H1 (cell line): ENCODE data around the gene STK32C. TPM values are rescaled to one million over a fixed set of nuclear protein-coding genes. Genes with fewer than 3 reads are reported as not detected.

Experiments used
- CTCF ChIA-PET: fragments of 300-600 bp; sonication (Branson Sonifier 250); formaldehyde crosslinking; loops from one replicate; lab custom pipeline; 2021; ENCODE audit not compliant: partially characterized antibody; lab: Charles Lee
- POLR2A ChIA-PET: fragments of 300-600 bp; sonication (Branson Sonifier 250); formaldehyde crosslinking; loops from one replicate; lab custom pipeline; 2021; ENCODE audit warnings: inconsistent platforms; ENCODE audit not compliant: partially characterized antibody; lab: Charles Lee
- DNase-seq, 2 experiments: peaks; one replicate each; pipeline versions ENCODE4 v3.0.0 to v3.0.0-alpha.2; 2010 to 2022; ENCODE audit warnings: low spot score in 2 of 2, low read depth in 1 of 2, mixed read lengths in 1 of 2
- FAIRE-seq: peaks from 2 replicates; lab custom pipeline; 2011; peaks lifted over from hg19 to GRCh38; lab: Jason Lieb, UNC
- H2AFZ ChIP-seq: 2 replicates; pipeline ENCODE4 v1.8.1; 2012; ENCODE audit warnings: low read length, inconsistent platforms
- H2AK5ac ChIP-seq: 2 replicates; pipeline ENCODE4 v1.6.1; 2013; ENCODE audit warnings: low read depth, low read length
- H2BK120ac ChIP-seq: replicated peaks from 2 replicates; pipeline ENCODE3; 2013; ENCODE audit warnings: low read depth, low read length, inconsistent platforms
- H2BK12ac ChIP-seq: 2 replicates; pipeline ENCODE4 v1.6.1; 2013; ENCODE audit warnings: low read depth, low read length
- H2BK15ac ChIP-seq: 2 replicates; pipeline ENCODE4 v1.6.1; 2013; ENCODE audit warnings: low read length
- H2BK20ac ChIP-seq: 2 replicates; pipeline ENCODE4 v1.6.1; 2013; ENCODE audit warnings: low read length
- H2BK5ac ChIP-seq: 2 replicates; pipeline ENCODE4 v1.6.1; 2013; ENCODE audit warnings: low read depth, low read length
- H3K14ac ChIP-seq: 2 replicates; pipeline ENCODE4 v1.6.1; 2013; ENCODE audit warnings: inconsistent platforms; ENCODE audit not compliant: insufficient read length
- H3K18ac ChIP-seq: 2 replicates; pipeline ENCODE4 v1.6.1; 2013; ENCODE audit warnings: low read length; ENCODE audit errors: extremely low read depth
- H3K23ac ChIP-seq: 2 replicates; pipeline ENCODE4 v1.6.1; 2013; ENCODE audit warnings: inconsistent platforms; ENCODE audit not compliant: insufficient read length
- H3K23me2 ChIP-seq: 2 replicates; pipeline ENCODE4 v1.6.1; 2013; ENCODE audit warnings: low read depth, low read length
- H3K27ac ChIP-seq: 2 replicates; pipeline ENCODE4 v1.6.1; 2011; ENCODE audit warnings: low read depth, low read length, inconsistent platforms
- H3K27me3 ChIP-seq, 4 experiments: replicated peaks in 1 of 4; 1 replicate in 1 of 4; 2 replicates in 3 of 4; pipeline versions ENCODE4 v1.6.1 to v1.8.1; 2011 to 2013; ENCODE audit warnings: low read length in 3 of 4, mild to moderate bottlenecking in 3 of 4, inconsistent platforms in 2 of 4, mixed read lengths in 2 of 4, moderate library complexity in 1 of 4; ENCODE audit not compliant: control insufficient read depth in 3 of 4, insufficient read depth in 3 of 4; ENCODE audit errors: extremely low read depth in 1 of 4
- H3K36me3 ChIP-seq, 4 experiments: 2 replicates each; pipeline versions ENCODE4 v1.6.1 to v1.8.1; 2011 to 2013; ENCODE audit warnings: mild to moderate bottlenecking in 4 of 4, low read length in 3 of 4, moderate library complexity in 2 of 4, control low read depth in 1 of 4, inconsistent platforms in 1 of 4; ENCODE audit not compliant: insufficient read depth in 4 of 4, control insufficient read depth in 2 of 4
- H3K4ac ChIP-seq: replicated peaks from 2 replicates; pipeline ENCODE3; 2013; ENCODE audit warnings: low read length, low read depth, mixed read lengths, inconsistent platforms; ENCODE audit not compliant: insufficient read length
- H3K4me1 ChIP-seq, 4 experiments: replicated peaks in 1 of 4; 1 replicate in 1 of 4; 2 replicates in 3 of 4; pipeline versions ENCODE4 v1.6.1 to v1.8.1; 2011 to 2013; ENCODE audit warnings: low read length in 3 of 4, inconsistent platforms in 2 of 4, mixed read lengths in 1 of 4; ENCODE audit not compliant: insufficient read depth in 4 of 4, control insufficient read depth in 3 of 4
- H3K4me2 ChIP-seq, 2 experiments: 2 replicates each; pipeline versions ENCODE4 v1.6.1 to v1.8.1; 2011 to 2013; ENCODE audit warnings: low read depth in 2 of 2, low read length in 2 of 2, control low read depth in 1 of 2, inconsistent platforms in 1 of 2, mild to moderate bottlenecking in 1 of 2; ENCODE audit not compliant: insufficient read depth in 1 of 2
- H3K4me3 ChIP-seq, 4 experiments: fragments of 200-600, 300-600 bp in 1 of 4; sonication (generic), shearing (Covaris generic), sonication (Bioruptor Twin) in 1 of 4; 2 replicates each; pipeline versions ENCODE4 v1.5.1 to v1.8.1; 2011 to 2016; ENCODE audit warnings: low read length in 4 of 4, low read depth in 3 of 4, control low read depth in 2 of 4, inconsistent platforms in 2 of 4, mild to moderate bottlenecking in 2 of 4, mixed read lengths in 1 of 4, moderate library complexity in 1 of 4; ENCODE audit not compliant: insufficient read depth in 2 of 4; ENCODE audit errors: extremely low read depth in 1 of 4
- H3K56ac ChIP-seq: replicated peaks from 2 replicates; pipeline ENCODE3; 2013; ENCODE audit warnings: low read depth, mild to moderate bottlenecking, mixed read lengths, low read length, inconsistent platforms; ENCODE audit not compliant: insufficient read length
- H3K79me1 ChIP-seq: 2 replicates; pipeline ENCODE4 v1.6.1; 2013; ENCODE audit warnings: low read depth, low read length, control low read depth
- H3K79me2 ChIP-seq, 2 experiments: 2 replicates each; pipeline versions ENCODE4 v1.6.1 to v1.8.1; 2012 to 2013; ENCODE audit warnings: low read length in 2 of 2, mild to moderate bottlenecking in 2 of 2, inconsistent platforms in 1 of 2; ENCODE audit not compliant: insufficient read depth in 2 of 2, control insufficient read depth in 1 of 2
- H3K9ac ChIP-seq, 4 experiments: replicated peaks in 1 of 4; 1 replicate in 1 of 4; 2 replicates in 3 of 4; pipeline versions ENCODE4 v1.6.1 to v1.8.1; 2011 to 2013; ENCODE audit warnings: low read depth in 3 of 4, low read length in 3 of 4, control low read depth in 2 of 4, mild to moderate bottlenecking in 2 of 4, moderate library complexity in 2 of 4, inconsistent platforms in 1 of 4; ENCODE audit errors: extremely low read depth in 1 of 4
- H3K9me3 ChIP-seq, 2 experiments: 2 replicates each; pipeline versions ENCODE4 v1.6.1 to v1.8.1; 2012 to 2013; ENCODE audit warnings: mild to moderate bottlenecking in 2 of 2, moderate library complexity in 2 of 2, control low read depth in 1 of 2, inconsistent platforms in 1 of 2, low read depth in 1 of 2, low read length in 1 of 2, mixed read lengths in 1 of 2; ENCODE audit not compliant: insufficient read depth in 2 of 2
- H4K20me1 ChIP-seq, 2 experiments: replicated peaks in 1 of 2; 2 replicates each; pipeline versions ENCODE3 to v1.8.1; 2011 to 2013; ENCODE audit warnings: inconsistent platforms in 2 of 2, low read length in 2 of 2, mild to moderate bottlenecking in 1 of 2; ENCODE audit not compliant: insufficient read depth in 2 of 2, control insufficient read depth in 1 of 2
- H4K5ac ChIP-seq: 2 replicates; pipeline ENCODE4 v1.6.1; 2013; ENCODE audit warnings: low read length, low read depth, mixed read lengths, inconsistent platforms; ENCODE audit not compliant: insufficient read length
- H4K8ac ChIP-seq: 2 replicates; pipeline ENCODE4 v1.8.0; 2013; ENCODE audit warnings: mild to moderate bottlenecking, moderate library complexity, low read length, inconsistent platforms; ENCODE audit not compliant: insufficient read depth; ENCODE audit errors: extremely low read depth
- H4K91ac ChIP-seq: replicated peaks from 2 replicates; pipeline ENCODE3; 2013; ENCODE audit warnings: low read length, mixed read lengths, inconsistent platforms; ENCODE audit not compliant: insufficient read length
- SP1 ChIP-seq: IDR thresholded peaks from 2 replicates; pipeline ENCODE4 v1.6.1; 2011; ENCODE audit warnings: low read depth, low read length
- WGBS, 2 experiments: shearing (Covaris generic) in 1 of 2; methylation state at CpG; one replicate each; pipeline versions ENCODE4 v1.1.6 to v1.1.7; 2013 to 2015; ENCODE audit warnings: low lambda C conversion rate in 2 of 2, mixed read lengths in 2 of 2, inconsistent platforms in 1 of 2, low coverage in 1 of 2, missing lambda C conversion rate in 1 of 2; ENCODE audit not compliant: insufficient replicate concordance in 2 of 2, insufficient coverage in 1 of 2, insufficient read length in 1 of 2; ENCODE audit errors: extremely low coverage in 1 of 2, missing lambda C conversion rate in 1 of 2; 5-methylcytosine and 5-hydroxymethylcytosine counted together
- polyA plus RNA-seq, 7 experiments: library from polyadenylated mRNA; depleted of rRNA in 3 of 7; stranded (reverse) in 5 of 7; unstranded in 2 of 7; fragments of >200 nt in 5 of 7; fragments of 200-250 nt in 2 of 7; gene quantifications; 1 replicate in 5 of 7; 2 replicates in 1 of 7; 4 replicates in 1 of 7; pipeline versions ENCODE4 v1.2.1 to v1.2.3, GENCODE V29; 2011 to 2013; ENCODE audit warnings: missing spikeins in 2 of 7, mixed read lengths in 2 of 7
- total RNA-seq: library from RNA; stranded (reverse); fragmentation: NEBNext Ultra II Directional; extraction: Animal tissue kit (Norgen Biotek cat#: 25700); gene quantifications from 2 replicates; pipeline ENCODE4 v1.2.1, GENCODE V29; 2021

The STK32C gene
- total and polyA plus RNA-seq, 2 of the 8 experiments (the other 6 are each of a cell fraction or from before 2014, with no cell fraction given) = 10.6 to 15.6 TPM

DNA sequence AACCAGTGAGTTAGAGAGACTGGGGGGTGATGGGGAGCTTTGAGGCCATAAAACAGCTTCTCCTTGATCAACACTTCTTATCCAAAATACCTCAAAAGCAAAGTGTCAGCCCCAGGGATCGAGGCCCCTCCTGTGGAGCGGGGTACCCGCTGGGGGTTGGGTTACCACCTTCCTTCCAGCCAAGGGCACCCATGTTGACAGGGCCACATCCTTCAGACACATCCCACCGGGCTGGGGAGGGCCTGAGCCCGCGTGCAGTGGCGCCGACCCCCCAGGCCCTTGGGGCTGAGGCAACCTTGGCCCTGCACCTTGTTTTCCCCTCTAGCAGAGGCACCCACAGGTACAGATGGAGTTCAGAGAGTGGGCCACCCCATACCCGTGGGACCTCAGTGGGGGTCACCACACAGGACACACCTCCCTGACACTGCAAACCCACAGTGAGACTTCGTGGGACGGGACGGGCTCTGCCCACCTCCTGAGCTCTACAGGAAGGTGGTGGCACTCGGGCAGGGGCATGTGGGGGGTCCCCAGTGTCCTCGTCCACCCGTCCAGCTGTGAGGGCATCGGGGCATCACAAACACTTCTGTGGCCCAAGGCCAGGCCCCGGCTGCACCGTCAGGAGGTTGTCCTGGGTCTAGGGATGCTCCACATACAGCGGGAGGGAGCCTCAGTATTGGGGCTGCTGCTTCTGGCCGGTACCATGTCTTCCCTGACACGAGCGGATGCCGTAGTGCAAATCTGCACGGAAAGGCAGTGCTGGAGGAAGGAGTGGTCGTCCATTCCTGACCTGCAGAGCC is 110.3 kb downstream of the STK32C start:
- H3K56ac ChIP-seq = no peak overlapping the region
- H4K8ac ChIP-seq = no peak overlapping the region
- H3K27me3 ChIP-seq = no peaks in the 10 kb centered on the region
- no peak overlapping the region for H3K23ac ChIP-seq
- no peaks in the 10 kb centered on the region for H3K9me3 ChIP-seq
- no peak overlapping the region for H2AK5ac ChIP-seq
- no peak overlapping the region; the same call in 1 of the 2 replicates for H2BK5ac ChIP-seq
- H3K79me1 ChIP-seq = no peaks in the 10 kb centered on the region
- H3K4me3 ChIP-seq = no peak overlapping the region
- no peak overlapping the region for H2BK20ac ChIP-seq
- H3K4me2 ChIP-seq = no peak overlapping the region
- FAIRE-seq = no peak
- no peak for DNase-seq
- ChIA-PET POLR2A (interaction anchor here (1.0 kb wide), 1 partner anchor 9 kb away, joined by 3 read pairs; no protein-coding TSS in a partner anchor), CTCF (no interaction called here)
- H2BK15ac ChIP-seq = no peak overlapping the region
- H3K18ac ChIP-seq = no peak overlapping the region
- H4K20me1 ChIP-seq = peaks cover 0 to 13% of the 10 kb centered on the region in 2 experiments
- 85% methylated on average over 25 of the region's 25 CpGs; no CpG with 5 or more reads in 1 of the 2 experiments for WGBS, 2 experiments
- H4K91ac ChIP-seq = no peak overlapping the region
- no peaks in the 10 kb centered on the region for H3K79me2 ChIP-seq
- TF ChIP-seq SP1 = no peak
- H3K4me1 ChIP-seq = no peaks in the 10 kb centered on the region
- no peak overlapping the region for H4K5ac ChIP-seq
- no peak overlapping the region for H3K9ac ChIP-seq
- no peak overlapping the region for H2AFZ ChIP-seq
- H3K36me3 ChIP-seq = no peaks in the 10 kb centered on the region; a peak in 2 of 8 replicates
- no peak overlapping the region for H3K14ac ChIP-seq
- no peak overlapping the region for H2BK120ac ChIP-seq
- no peak overlapping the region for H3K27ac ChIP-seq
- no peak overlapping the region for H2BK12ac ChIP-seq
- H3K4ac ChIP-seq = no peak overlapping the region
- no peaks in the 10 kb centered on the region for H3K23me2 ChIP-seq
